HCT116 (cell line): ENCODE measurements around the gene SRSF2.

ENCODE experiments used
- CEBPB ChIP-seq: IDR thresholded peaks from 2 replicates; pipeline ENCODE4 v1.6.1; 2012; ENCODE audit warnings: low read depth
- EZH2 ChIP-seq: fragments of 200-600 bp; sonication (generic); IDR thresholded peaks from 2 replicates; pipeline ENCODE4 v1.6.1; 2017; ENCODE audit warnings: antibody characterized with exemption, mixed run types
- POLR2AphosphoS5 ChIP-seq: IDR thresholded peaks from 2 replicates; pipeline ENCODE4 v1.6.1; 2011; ENCODE audit warnings: mild to moderate bottlenecking, low read depth, low read length, moderate library complexity
- ZNF274 ChIP-seq: fragments of 200-500 bp; sonication (Bioruptor generic); IDR thresholded peaks from 2 replicates; pipeline ENCODE4 v1.6.1; 2014; ENCODE audit warnings: mild to moderate bottlenecking, low read depth, low read length, inconsistent platforms
- TF ChIP-seq, protein P1 (sequence below), 3 experiments: fragments of 200-600 bp in 1 of 3; sonication (generic) in 1 of 3; IDR thresholded peaks in 2 of 3; conservative IDR thresholded peaks in 1 of 3; 2 replicates each; pipeline ENCODE4 v1.5.1; 2012 to 2017; ENCODE audit warnings: low read depth in 2 of 3, low read length in 2 of 3, antibody characterized with exemption in 1 of 3, borderline replicate concordance in 1 of 3, control low read depth in 1 of 3, mild to moderate bottlenecking in 1 of 3, mixed read lengths in 1 of 3, mixed run types in 1 of 3, moderate library complexity in 1 of 3; ENCODE audit not compliant: insufficient read depth in 1 of 3

DNA sequence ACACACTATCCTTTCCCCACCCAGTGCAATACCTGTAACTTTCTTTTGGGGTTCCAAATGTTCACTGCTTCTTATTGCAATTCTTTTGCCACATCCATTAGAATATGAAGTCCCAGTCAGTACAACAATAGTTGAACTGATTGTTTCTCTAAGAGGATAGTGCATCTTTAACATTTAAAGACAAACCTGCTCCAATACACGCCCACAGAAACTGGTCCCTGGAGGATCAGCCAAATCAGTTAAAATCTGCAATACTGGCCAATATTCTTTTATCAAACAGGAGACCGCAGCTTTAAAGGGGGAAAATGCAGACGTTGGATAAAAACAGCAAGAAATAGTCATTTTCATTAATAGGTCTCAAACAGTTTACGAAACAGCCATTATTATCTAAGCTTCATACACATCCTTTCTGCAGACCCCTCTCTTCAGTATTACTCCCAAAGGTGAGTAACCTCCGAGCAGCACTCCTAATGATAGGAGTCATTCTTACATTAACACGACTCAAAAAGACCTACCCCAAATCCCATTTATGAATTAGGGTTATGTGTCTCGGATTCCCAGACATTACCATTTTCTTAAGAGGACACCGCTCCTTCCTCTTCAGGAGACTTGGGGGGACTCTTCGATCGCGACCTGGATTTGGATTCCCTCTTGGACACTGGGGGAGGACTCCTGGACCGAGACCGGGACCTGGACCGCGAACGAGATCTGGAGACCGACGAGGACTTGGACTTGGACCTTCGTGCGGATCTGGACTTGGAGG lies 1.4 kb downstream of the SRSF2 start:
- TF ChIP-seq, protein P1, sequence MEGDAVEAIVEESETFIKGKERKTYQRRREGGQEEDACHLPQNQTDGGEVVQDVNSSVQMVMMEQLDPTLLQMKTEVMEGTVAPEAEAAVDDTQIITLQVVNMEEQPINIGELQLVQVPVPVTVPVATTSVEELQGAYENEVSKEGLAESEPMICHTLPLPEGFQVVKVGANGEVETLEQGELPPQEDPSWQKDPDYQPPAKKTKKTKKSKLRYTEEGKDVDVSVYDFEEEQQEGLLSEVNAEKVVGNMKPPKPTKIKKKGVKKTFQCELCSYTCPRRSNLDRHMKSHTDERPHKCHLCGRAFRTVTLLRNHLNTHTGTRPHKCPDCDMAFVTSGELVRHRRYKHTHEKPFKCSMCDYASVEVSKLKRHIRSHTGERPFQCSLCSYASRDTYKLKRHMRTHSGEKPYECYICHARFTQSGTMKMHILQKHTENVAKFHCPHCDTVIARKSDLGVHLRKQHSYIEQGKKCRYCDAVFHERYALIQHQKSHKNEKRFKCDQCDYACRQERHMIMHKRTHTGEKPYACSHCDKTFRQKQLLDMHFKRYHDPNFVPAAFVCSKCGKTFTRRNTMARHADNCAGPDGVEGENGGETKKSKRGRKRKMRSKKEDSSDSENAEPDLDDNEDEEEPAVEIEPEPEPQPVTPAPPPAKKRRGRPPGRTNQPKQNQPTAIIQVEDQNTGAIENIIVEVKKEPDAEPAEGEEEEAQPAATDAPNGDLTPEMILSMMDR (IDR thresholded peaks at IDR 0.05 in 2 of 3, conservative IDR thresholded peaks at IDR 0.05 in 1 of 3; ENCODE audit: borderline replicate concordance in 1 of 3, insufficient read depth in 1 of 3, low read depth in 2 of 3, low read length in 2 of 3): no peak
- TF ChIP-seq POLR2AphosphoS5: 0 out of 2 replicates have a peak, but pooled peaks have one; percentile 2
- TF ChIP-seq EZH2: no peak
- TF ChIP-seq ZNF274: no peak
- TF ChIP-seq CEBPB: no peak
